ENCODE data around the gene ITIH4.

Gene ITIH4

GRCh38 chr3:52798376-52798977 lies 32.0 kb downstream of the ITIH4 start:
- Histone ChIP-seq H2BK5ac (ENCODE audit: low read length) (no peak overlapping the region), H2AFZ (ENCODE audit: low read length) (no peak overlapping the region), H3K14ac (ENCODE audit: low read length) (no peak overlapping the region), H3K23ac (ENCODE audit: low read depth, low read length, poor library complexity) (peak overlapping the region; percentile 4), H4K91ac (ENCODE audit: low read depth, low read length, poor library complexity) (no peak overlapping the region), H3K4me2 (ENCODE audit: insufficient read depth, low read length, poor library complexity, severe bottlenecking) (no peak overlapping the region), H3K36me3 (replicated peaks in 1 of 2; ENCODE audit: control insufficient read depth in 2 of 2, insufficient read depth in 2 of 2, low read length in 2 of 2) (no peaks in the 10 kb centered on the region), H3K9ac (ENCODE audit: low read depth, low read length, poor library complexity) (no peak overlapping the region), H2BK15ac (ENCODE audit: low read length) (peak overlapping the region; percentile 52), H3K4ac (ENCODE audit: low read length) (no peak overlapping the region), H3K18ac (ENCODE audit: low read length) (peak overlapping the region; percentile 39), H2BK12ac (ENCODE audit: low read length) (peak overlapping the region; percentile 26), H2BK120ac (ENCODE audit: low read depth, low read length) (no peak overlapping the region), H3K9me3 (replicated peaks in 1 of 2; ENCODE audit: control insufficient read depth in 2 of 2, insufficient read depth in 1 of 2, low read depth in 1 of 2, low read length in 2 of 2) (no peaks in the 10 kb centered on the region), H3K4me1 (ENCODE audit: control insufficient read depth in 2 of 2, insufficient read depth in 1 of 2, low read depth in 1 of 2, low read length in 2 of 2) (peaks cover 4 to 9% of the 10 kb centered on the region in 2 donors), H4K8ac (ENCODE audit: low read depth, low read length) (no peak overlapping the region), H3K4me3 (ENCODE audit: low read length in 2 of 2) (no peak overlapping the region), H2AK5ac (ENCODE audit: low read depth, low read length) (peak overlapping the region; percentile 30), H3K79me1 (ENCODE audit: low read depth, low read length) (no peaks in the 10 kb centered on the region), H3K27me3 (ENCODE audit: control insufficient read depth in 3 of 3, insufficient read depth in 3 of 3, low read depth in 1 of 3, low read length in 3 of 3) (peaks cover 0 to 6% (median 0%) of the 10 kb centered on the region in 3 experiments), H3K27ac (replicated peaks; ENCODE audit: low read length) (no peak overlapping the region)
- no CpG with 5 or more reads among the region's 10 CpGs for WGBS, 2 donors (ENCODE audit: extremely low coverage in 2 of 2, insufficient read length in 2 of 2, insufficient replicate concordance in 1 of 2)
- no peak for DNase-seq (ENCODE audit: low spot score)

- Histone ChIP-seq H3K27ac (replicated peaks; ENCODE audit: low read length) (no peak overlapping the region), H3K18ac (ENCODE audit: low read length) (no peak overlapping the region), H2AK5ac (ENCODE audit: low read depth, low read length) (no peak overlapping the region), H3K4me3 (ENCODE audit: low read length in 2 of 2) (no peak overlapping the region), H4K8ac (ENCODE audit: low read depth, low read length) (no peak overlapping the region), H3K14ac (ENCODE audit: low read length) (no peak overlapping the region), H2BK12ac (ENCODE audit: low read length) (no peak overlapping the region), H3K27me3 (ENCODE audit: control insufficient read depth in 3 of 3, insufficient read depth in 3 of 3, low read depth in 1 of 3, low read length in 3 of 3) (peaks cover 0 to 10% (median 0%) of the 10 kb centered on the region in 3 experiments), H3K4me1 (ENCODE audit: control insufficient read depth in 2 of 2, insufficient read depth in 1 of 2, low read depth in 1 of 2, low read length in 2 of 2) (peaks cover 4 to 9% of the 10 kb centered on the region in 2 donors), H3K79me1 (ENCODE audit: low read depth, low read length) (no peaks in the 10 kb centered on the region), H3K4me2 (ENCODE audit: insufficient read depth, low read length, poor library complexity, severe bottlenecking) (no peak overlapping the region), H2BK5ac (ENCODE audit: low read length) (no peak overlapping the region), H3K4ac (ENCODE audit: low read length) (no peak overlapping the region), H2AFZ (ENCODE audit: low read length) (no peak overlapping the region), H4K91ac (ENCODE audit: low read depth, low read length, poor library complexity) (no peak overlapping the region), H2BK15ac (ENCODE audit: low read length) (no peak overlapping the region), H3K9ac (ENCODE audit: low read depth, low read length, poor library complexity) (no peak overlapping the region), H3K23ac (ENCODE audit: low read depth, low read length, poor library complexity) (no peak overlapping the region), H3K9me3 (replicated peaks in 1 of 2; ENCODE audit: control insufficient read depth in 2 of 2, insufficient read depth in 1 of 2, low read depth in 1 of 2, low read length in 2 of 2) (no peaks in the 10 kb centered on the region), H2BK120ac (ENCODE audit: low read depth, low read length) (no peak overlapping the region), H3K36me3 (replicated peaks in 1 of 2; ENCODE audit: control insufficient read depth in 2 of 2, insufficient read depth in 2 of 2, low read length in 2 of 2) (no peaks in the 10 kb centered on the region)
- no peak for DNase-seq (ENCODE audit: low spot score)
- no CpG with 5 or more reads among the region's 9 CpGs for WGBS, 2 donors (ENCODE audit: extremely low coverage in 2 of 2, insufficient read length in 2 of 2, insufficient replicate concordance in 1 of 2)
Measured at GRCh38 chr3:52796411-52796810, 34.1 kb downstream of the ITIH4 start.

- H3K4me3 ChIP-seq (ENCODE audit: low read length in 2 of 2), result no peak overlapping the region
- H3K27ac ChIP-seq (replicated peaks; ENCODE audit: low read length), result no peak overlapping the region
- no peak overlapping the region for H2BK15ac ChIP-seq (ENCODE audit: low read length)
- H3K18ac ChIP-seq (ENCODE audit: low read length), result no peak overlapping the region
- DNase-seq (ENCODE audit: low spot score), result no peak
- H2BK5ac ChIP-seq (ENCODE audit: low read length), result no peak overlapping the region
- H3K36me3 ChIP-seq (replicated peaks in 1 of 2; ENCODE audit: control insufficient read depth in 2 of 2, insufficient read depth in 2 of 2, low read length in 2 of 2), result no peaks in the 10 kb centered on the region
- no CpG with 5 or more reads among the region's 9 CpGs for WGBS, 2 donors (ENCODE audit: extremely low coverage in 2 of 2, insufficient read length in 2 of 2, insufficient replicate concordance in 1 of 2)
- H2BK120ac ChIP-seq (ENCODE audit: low read depth, low read length), result peak overlapping the region; percentile 49
- no peak overlapping the region for H2BK12ac ChIP-seq (ENCODE audit: low read length)
- no peak overlapping the region for H4K8ac ChIP-seq (ENCODE audit: low read depth, low read length)
- no peak overlapping the region for H3K4ac ChIP-seq (ENCODE audit: low read length)
- no peak overlapping the region for H2AFZ ChIP-seq (ENCODE audit: low read length)
- no peak overlapping the region for H3K14ac ChIP-seq (ENCODE audit: low read length)
- no peak overlapping the region for H3K9ac ChIP-seq (ENCODE audit: low read depth, low read length, poor library complexity)
- H3K4me1 ChIP-seq (ENCODE audit: control insufficient read depth in 2 of 2, insufficient read depth in 1 of 2, low read depth in 1 of 2, low read length in 2 of 2), result peaks cover 4 to 9% of the 10 kb centered on the region in 2 donors
- no peaks in the 10 kb centered on the region for H3K9me3 ChIP-seq (replicated peaks in 1 of 2; ENCODE audit: control insufficient read depth in 2 of 2, insufficient read depth in 1 of 2, low read depth in 1 of 2, low read length in 2 of 2)
- no peak overlapping the region for H4K91ac ChIP-seq (ENCODE audit: low read depth, low read length, poor library complexity)
- peaks cover 0 to 10% (median 0%) of the 10 kb centered on the region in 3 experiments for H3K27me3 ChIP-seq (ENCODE audit: control insufficient read depth in 3 of 3, insufficient read depth in 3 of 3, low read depth in 1 of 3, low read length in 3 of 3)
- no peak overlapping the region for H2AK5ac ChIP-seq (ENCODE audit: low read depth, low read length)
- H3K23ac ChIP-seq (ENCODE audit: low read depth, low read length, poor library complexity), result no peak overlapping the region
- no peak overlapping the region for H3K4me2 ChIP-seq (ENCODE audit: insufficient read depth, low read length, poor library complexity, severe bottlenecking)
- H3K79me1 ChIP-seq (ENCODE audit: low read depth, low read length), result no peaks in the 10 kb centered on the region
Measured at GRCh38 chr3:52795298-52795900, 35.1 kb downstream of the ITIH4 start.

GRCh38 chr3:52794612-52795099 lies 35.8 kb downstream of the ITIH4 start, which contains the start of gene ITIH3:
Gene ITIH3 (plus strand): TSS chr3:52794796. CDS start chr3:52794804, 8 bp downstream.
- peak within 1 kb of the TSS; percentile 13 for H3K14ac ChIP-seq (ENCODE audit: low read length)
- no peak within 1 kb of the TSS for H2BK5ac ChIP-seq (ENCODE audit: low read length)
- H3K36me3 ChIP-seq (replicated peaks in 1 of 2; ENCODE audit: control insufficient read depth in 2 of 2, insufficient read depth in 2 of 2, low read length in 2 of 2), result no peaks in the 10 kb centered on the region
- no peak within 1 kb of the TSS for H4K91ac ChIP-seq (ENCODE audit: low read depth, low read length, poor library complexity)
- no CpG with 5 or more reads among the region's 10 CpGs for WGBS, 2 donors (ENCODE audit: extremely low coverage in 2 of 2, insufficient read length in 2 of 2, insufficient replicate concordance in 1 of 2)
- H2BK12ac ChIP-seq (ENCODE audit: low read length), result no peak within 1 kb of the TSS
- no peak within 1 kb of the TSS for H3K9ac ChIP-seq (ENCODE audit: low read depth, low read length, poor library complexity)
- no peak within 1 kb of the TSS for H3K4me3 ChIP-seq (ENCODE audit: low read length in 2 of 2)
- H2BK120ac ChIP-seq (ENCODE audit: low read depth, low read length), result peak within 1 kb of the TSS; percentile 49
- peak within 1 kb of the TSS; percentile 39 for H2AFZ ChIP-seq (ENCODE audit: low read length)
- no peak within 1 kb of the TSS for H3K27ac ChIP-seq (replicated peaks; ENCODE audit: low read length)
- peak within 1 kb of the TSS; percentile 53 for H3K23ac ChIP-seq (ENCODE audit: low read depth, low read length, poor library complexity)
- peak within 1 kb of the TSS; percentile 12 for H2AK5ac ChIP-seq (ENCODE audit: low read depth, low read length)
- H3K4ac ChIP-seq (ENCODE audit: low read length), result no peak within 1 kb of the TSS
- no peak for DNase-seq (ENCODE audit: low spot score)
- H3K27me3 ChIP-seq (ENCODE audit: control insufficient read depth in 3 of 3, insufficient read depth in 3 of 3, low read depth in 1 of 3, low read length in 3 of 3), result peaks cover 0 to 10% (median 0%) of the 10 kb centered on the region in 3 experiments
- no peak within 1 kb of the TSS for H3K4me2 ChIP-seq (ENCODE audit: insufficient read depth, low read length, poor library complexity, severe bottlenecking)
- H3K18ac ChIP-seq (ENCODE audit: low read length), result peak within 1 kb of the TSS; percentile 50
- peaks cover 4 to 9% of the 10 kb centered on the region in 2 donors for H3K4me1 ChIP-seq (ENCODE audit: control insufficient read depth in 2 of 2, insufficient read depth in 1 of 2, low read depth in 1 of 2, low read length in 2 of 2)
- H2BK15ac ChIP-seq (ENCODE audit: low read length), result no peak within 1 kb of the TSS
- H3K9me3 ChIP-seq (replicated peaks in 1 of 2; ENCODE audit: control insufficient read depth in 2 of 2, insufficient read depth in 1 of 2, low read depth in 1 of 2, low read length in 2 of 2), result no peaks in the 10 kb centered on the region
- H3K79me1 ChIP-seq (ENCODE audit: low read depth, low read length), result no peaks in the 10 kb centered on the region
- H4K8ac ChIP-seq (ENCODE audit: low read depth, low read length), result no peak within 1 kb of the TSS

Data from neuronal stem cell (in vitro differentiated cells).